WI38 (cell line): ENCODE measurements around the gene TBC1D10B.
"Not testable (repeated sequence)": the region's sequence is repeated elsewhere in the genome, so short reads cannot be mapped to it uniquely, and the experiment has no call there.

Source experiments
- H3K4me3 ChIP-seq: 2 replicates; pipeline ENCODE4 v1.5.1; 2011; ENCODE audit warnings: low read depth, mild to moderate bottlenecking, control low read depth, low read length
- TF ChIP-seq, protein P1 (sequence below): IDR thresholded peaks from 2 replicates; pipeline ENCODE4 v1.5.1; 2012; ENCODE audit warnings: low read depth, mild to moderate bottlenecking, control low read depth, low read length

TBC1D10B gene

DNA sequence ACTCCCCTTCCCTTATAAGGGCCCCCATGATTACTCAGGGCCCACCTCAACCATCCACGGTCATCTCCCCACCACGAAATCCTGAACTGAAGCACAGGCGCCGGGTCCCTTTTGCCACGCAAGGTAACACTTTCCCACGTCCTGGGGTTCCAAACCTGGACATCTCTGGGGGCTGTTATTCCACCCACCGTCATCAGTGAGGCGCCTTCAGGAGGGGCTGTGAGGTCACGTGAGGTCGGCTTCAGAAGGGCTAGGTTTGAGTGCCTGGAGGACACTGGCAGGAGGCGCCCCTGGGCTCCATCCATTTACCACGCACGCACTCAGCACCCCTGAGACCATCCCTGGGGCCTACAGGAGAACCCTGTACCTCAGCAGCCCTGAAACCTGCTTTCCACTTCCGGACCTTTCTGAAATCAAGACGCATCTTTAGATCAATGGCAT is 19.3 kb downstream of the TBC1D10B start:
- TF ChIP-seq, protein P1, sequence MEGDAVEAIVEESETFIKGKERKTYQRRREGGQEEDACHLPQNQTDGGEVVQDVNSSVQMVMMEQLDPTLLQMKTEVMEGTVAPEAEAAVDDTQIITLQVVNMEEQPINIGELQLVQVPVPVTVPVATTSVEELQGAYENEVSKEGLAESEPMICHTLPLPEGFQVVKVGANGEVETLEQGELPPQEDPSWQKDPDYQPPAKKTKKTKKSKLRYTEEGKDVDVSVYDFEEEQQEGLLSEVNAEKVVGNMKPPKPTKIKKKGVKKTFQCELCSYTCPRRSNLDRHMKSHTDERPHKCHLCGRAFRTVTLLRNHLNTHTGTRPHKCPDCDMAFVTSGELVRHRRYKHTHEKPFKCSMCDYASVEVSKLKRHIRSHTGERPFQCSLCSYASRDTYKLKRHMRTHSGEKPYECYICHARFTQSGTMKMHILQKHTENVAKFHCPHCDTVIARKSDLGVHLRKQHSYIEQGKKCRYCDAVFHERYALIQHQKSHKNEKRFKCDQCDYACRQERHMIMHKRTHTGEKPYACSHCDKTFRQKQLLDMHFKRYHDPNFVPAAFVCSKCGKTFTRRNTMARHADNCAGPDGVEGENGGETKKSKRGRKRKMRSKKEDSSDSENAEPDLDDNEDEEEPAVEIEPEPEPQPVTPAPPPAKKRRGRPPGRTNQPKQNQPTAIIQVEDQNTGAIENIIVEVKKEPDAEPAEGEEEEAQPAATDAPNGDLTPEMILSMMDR = no peak
- no peak overlapping the region for H3K4me3 ChIP-seq

DNA sequence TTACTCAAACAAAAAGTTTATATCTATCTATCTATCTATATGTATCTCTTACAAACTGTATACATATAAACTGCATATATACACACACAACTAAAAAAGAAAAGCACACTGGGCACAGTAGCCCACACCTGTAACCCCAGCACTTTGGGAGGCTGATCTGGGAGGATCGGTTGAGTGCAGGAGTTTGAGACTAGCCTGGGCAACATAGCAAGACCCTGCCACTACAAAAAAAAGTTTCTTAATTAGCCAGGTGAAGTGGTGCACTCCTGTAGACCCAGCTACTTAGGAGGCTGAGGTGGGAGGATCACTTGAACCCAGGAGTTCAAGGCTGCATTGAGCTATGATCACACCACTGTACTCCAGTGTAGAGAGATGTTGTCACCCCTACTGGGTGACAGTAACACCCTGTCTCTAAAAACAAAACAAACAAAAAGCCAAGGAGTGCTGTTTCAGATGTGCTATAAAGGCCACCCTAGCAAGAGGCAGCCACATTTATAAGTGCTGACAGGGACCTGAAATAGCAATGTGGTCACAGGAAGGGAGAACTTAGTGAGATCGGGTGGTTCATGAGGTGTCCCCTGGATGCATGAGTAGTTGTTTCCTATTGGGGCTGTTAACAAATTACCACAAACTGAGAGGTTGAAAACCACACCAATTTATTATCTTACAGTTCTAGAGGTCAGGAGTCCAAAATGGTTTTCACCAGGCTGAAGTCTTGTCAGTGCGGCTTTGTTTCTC is 20.0 kb downstream of the TBC1D10B start:
- no peak overlapping the region for H3K4me3 ChIP-seq
- TF ChIP-seq, protein P1 = no peak

DNA sequence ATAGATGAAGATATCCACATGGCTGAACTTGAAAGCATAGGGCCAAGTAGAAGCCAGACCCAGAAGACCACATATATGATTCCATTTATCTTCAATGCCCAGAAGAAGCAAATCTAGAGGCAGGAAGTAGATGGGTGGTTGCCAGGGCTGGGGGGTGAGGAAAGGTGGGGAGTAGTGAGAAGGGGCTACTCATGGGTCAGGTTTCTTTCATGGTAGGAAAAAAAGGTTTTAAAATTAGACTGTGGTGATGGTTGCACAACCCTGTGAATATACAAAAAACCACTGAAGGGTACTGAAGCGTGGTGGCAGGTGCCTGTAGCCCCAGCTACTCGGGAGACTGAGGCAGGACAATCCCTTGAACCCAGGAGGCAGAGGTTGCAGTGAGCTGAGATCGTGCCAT is 20.6 kb downstream of the TBC1D10B start:
- no peak overlapping the region for H3K4me3 ChIP-seq
- TF ChIP-seq, protein P1 = no peak

DNA sequence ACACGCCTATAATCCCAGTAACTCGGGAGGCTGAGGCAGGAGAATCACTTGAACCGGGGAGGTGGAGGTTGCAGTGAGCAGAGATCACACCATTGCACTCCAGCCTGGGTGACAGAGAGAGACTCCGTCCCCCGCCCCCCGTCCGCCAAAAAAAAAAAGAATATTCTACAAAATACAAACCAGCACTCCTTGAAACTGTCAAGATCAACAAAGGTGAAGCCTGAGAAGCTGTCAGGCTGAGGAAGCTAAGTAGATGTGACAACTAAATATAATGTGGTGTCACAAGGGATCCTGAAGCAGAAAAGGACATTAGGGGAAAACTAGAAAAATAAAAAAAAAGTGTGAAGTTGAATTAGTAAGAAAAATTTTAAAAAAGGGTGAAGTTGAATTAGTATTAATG is 21.4 kb downstream of the TBC1D10B start:
- no peak overlapping the region for H3K4me3 ChIP-seq
- TF ChIP-seq, protein P1 = no peak

DNA sequence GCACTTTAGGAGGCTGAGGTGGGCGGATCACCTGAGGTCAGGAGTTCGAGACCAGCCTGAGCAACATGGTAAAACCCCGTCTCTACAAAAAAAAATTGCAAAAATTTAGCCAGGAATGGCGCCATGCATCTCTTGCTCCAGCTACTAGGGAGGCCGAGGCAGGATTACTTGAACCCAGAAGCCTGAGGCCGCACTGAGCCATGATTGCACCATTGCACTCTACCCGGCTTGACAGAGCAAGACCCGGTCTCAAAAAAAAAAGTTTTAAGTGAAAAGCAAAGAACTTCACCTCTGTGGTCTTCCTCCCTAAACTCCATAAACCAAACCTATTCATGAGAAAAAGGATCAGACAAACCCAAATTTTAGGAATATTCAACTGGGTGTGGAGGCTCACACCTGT is 22.2 kb downstream of the TBC1D10B start:
- no peak overlapping the region for H3K4me3 ChIP-seq
- TF ChIP-seq, protein P1 = no peak

DNA sequence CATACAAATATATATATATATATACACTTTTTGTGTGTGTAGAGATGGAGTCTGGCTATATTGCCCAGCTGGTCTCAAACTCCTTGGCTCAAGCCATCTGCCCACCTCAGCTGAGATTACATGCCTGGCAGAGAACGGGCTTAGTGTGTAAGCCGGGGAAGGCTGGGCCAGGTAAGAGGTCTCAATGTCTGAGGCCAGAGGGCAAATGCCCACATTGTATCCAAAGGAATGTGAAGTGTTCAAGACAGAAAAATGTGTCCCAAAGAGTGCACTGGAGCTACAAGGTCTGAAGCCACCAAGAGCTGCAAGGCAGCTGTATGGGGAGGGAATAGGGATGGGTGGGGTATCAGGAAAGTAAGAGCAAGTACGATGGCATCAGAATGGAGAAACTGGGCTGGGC is 24.0 kb downstream of the TBC1D10B start:
- TF ChIP-seq, protein P1 = no peak
- no peak overlapping the region for H3K4me3 ChIP-seq

DNA sequence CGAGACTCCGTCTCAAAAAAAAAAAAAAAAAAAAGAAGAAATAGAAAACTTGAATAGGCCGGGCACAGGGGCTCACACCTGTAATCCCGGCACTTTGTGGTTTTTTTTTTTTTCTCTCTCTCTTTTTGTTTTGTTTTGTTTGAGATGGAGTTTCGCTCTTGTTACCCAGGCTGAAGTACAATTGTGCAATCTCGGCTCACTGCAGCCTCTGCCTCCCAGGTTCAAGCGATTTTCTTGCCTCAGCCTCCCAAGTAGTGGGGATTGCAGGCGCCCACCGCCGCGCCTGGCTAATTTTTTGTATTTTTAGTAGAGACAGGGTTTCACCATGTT is 26.8 kb downstream of the TBC1D10B start:
- not testable (repeated sequence) for H3K4me3 ChIP-seq

DNA sequence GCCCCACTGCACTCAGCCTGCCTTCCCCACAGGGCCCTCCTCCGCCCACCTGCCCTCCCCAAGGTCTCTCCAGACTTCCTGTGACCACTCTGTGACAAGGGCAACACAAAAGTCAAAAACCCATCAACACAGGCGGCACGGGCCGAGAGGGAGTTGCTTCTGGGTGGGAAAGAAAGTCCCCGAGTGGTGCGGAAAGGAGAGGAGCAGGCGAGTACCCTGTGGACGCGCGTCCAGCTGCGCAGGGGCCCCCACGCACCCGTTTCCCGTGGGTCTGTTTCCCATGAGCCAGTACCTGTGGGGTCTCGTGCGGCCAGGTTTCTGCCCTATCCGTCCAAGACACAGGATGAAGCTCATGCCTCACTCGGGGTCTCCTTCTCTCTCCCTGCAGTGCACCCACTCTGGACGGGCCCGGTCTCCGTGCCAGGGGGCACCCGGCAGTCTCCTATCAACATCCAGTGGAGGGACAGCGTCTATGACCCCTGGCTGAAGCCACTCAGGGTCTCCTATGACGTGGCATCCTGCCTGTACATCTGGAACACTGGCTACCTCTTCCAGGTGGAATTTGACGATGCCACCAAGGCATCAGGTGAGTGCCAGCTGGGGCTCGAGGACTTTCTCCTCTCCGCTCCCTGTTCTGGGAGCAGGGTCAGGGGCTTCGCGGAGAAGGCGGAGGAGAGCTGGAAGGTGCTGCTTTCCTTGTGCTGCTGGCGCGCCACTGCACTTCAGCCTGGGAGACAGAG is 27.4 kb downstream of the TBC1D10B start:
- no peak overlapping the region for H3K4me3 ChIP-seq
- TF ChIP-seq, protein P1 = no peak

DNA sequence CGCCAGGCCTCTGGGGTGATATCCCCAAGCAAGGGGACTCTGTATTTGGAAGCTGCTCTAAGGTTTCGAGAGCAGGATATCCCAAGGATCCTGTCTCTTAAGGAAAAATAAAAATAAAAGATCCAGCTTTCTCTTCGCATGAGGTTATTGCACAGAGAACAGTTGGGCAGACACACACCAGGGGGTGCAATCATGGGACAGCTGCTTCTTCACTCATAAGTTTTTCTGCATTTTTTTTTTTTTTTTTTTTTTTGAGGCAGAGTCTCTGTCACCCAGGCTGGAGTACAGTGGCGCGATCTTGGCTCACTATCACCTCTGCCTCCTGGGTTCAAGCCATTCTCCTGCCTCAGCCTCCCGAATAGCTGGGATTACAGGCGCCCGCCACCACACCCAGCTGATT is 28.3 kb downstream of the TBC1D10B start:
- H3K4me3 ChIP-seq = not testable (repeated sequence)
